K562 (cell line): Measurements from ENCODE around the gene OR2F1. TPM values are rescaled to one million over a fixed set of nuclear protein-coding genes. Genes with fewer than 3 reads are reported as not detected.

Experiments used
- ATAC-seq: fragments of 200-7000 bp; cut with Tn5 transposase; 3 replicates; pipeline ENCODE4 v1.9.1; 2020; ENCODE audit warnings: moderate library complexity
- BruUV-seq: library from RNA; stranded (reverse); fragments of 400-500 nt; replicated peaks from 2 replicates; lab custom pipeline; 2021; lab: Mats Ljungman, UMichigan
- CTCF ChIA-PET: fragments of 300-600 bp; formaldehyde crosslinking; extraction: SDS; loops from one replicate; lab custom pipeline; 2021; ENCODE audit warnings: low intra/inter-chr PET ratio; lab: Yijun Ruan, JAX
- POLR2A ChIA-PET: fragments of 300-600, 350-650 bp; sonication (Branson Sonifier 250); formaldehyde crosslinking; extraction: SDS; loops from one replicate; lab custom pipeline; 2021; ENCODE audit warnings: antibody characterized with exemption, inconsistent platforms; lab: Yijun Ruan, JAX
- DNase-seq, 4 experiments: peaks; one replicate each; pipeline versions ENCODE4 v3.0.0 to v3.0.0-alpha.2; 2011 to 2018; ENCODE audit warnings: low spot score in 3 of 4, mixed read lengths in 3 of 4; ENCODE audit errors: extremely low read depth in 1 of 4
- FAIRE-seq: peaks from 2 replicates; lab custom pipeline; 2011; peaks lifted over from hg19 to GRCh38; lab: Jason Lieb, UNC
- H2AFZ ChIP-seq: 2 replicates; pipeline ENCODE4 v1.6.0; 2011; ENCODE audit warnings: low read depth, low read length, control low read depth, inconsistent platforms
- H3K27ac ChIP-seq: fragments of 200-600 bp; 3 replicates; pipeline ENCODE4 v1.8.0; 2011; ENCODE audit warnings: low read depth, mild to moderate bottlenecking, control low read depth, inconsistent platforms, low read length, moderate library complexity, mixed read lengths; ENCODE audit errors: extremely low read depth
- H3K27me3 ChIP-seq, 2 experiments: fragments of 300-600 bp in 1 of 2; 2 replicates in 1 of 2; 3 replicates in 1 of 2; pipeline versions ENCODE4 v1.6.0 to v1.8.0; 2011; ENCODE audit warnings: inconsistent platforms in 2 of 2, low read length in 2 of 2, mild to moderate bottlenecking in 1 of 2, mixed read lengths in 1 of 2, moderate library complexity in 1 of 2; ENCODE audit not compliant: control insufficient read depth in 2 of 2, insufficient read depth in 2 of 2
- H3K36me3 ChIP-seq: fragments of 300-600 bp; 3 replicates; pipeline ENCODE4 v1.8.0; 2011; ENCODE audit warnings: mild to moderate bottlenecking, low read length, inconsistent platforms; ENCODE audit not compliant: control insufficient read depth, insufficient read depth
- H3K4me1 ChIP-seq, 2 experiments: fragments of 200-600 bp in 1 of 2; replicated peaks in 1 of 2; 2 replicates in 1 of 2; 3 replicates in 1 of 2; pipeline versions ENCODE4 v1.5.1 to v1.8.0; 2011; ENCODE audit warnings: inconsistent platforms in 2 of 2, low read length in 2 of 2, mild to moderate bottlenecking in 1 of 2, mixed read lengths in 1 of 2, moderate library complexity in 1 of 2; ENCODE audit not compliant: control insufficient read depth in 2 of 2, insufficient read depth in 2 of 2
- H3K4me2 ChIP-seq: 2 replicates; pipeline ENCODE4 v1.6.1; 2011; ENCODE audit warnings: low read length, control low read depth, inconsistent platforms, mixed read lengths; ENCODE audit not compliant: insufficient read depth
- H3K4me3 ChIP-seq: fragments of 200-600 bp; sonication (generic), shearing (Covaris generic); 2 replicates; pipeline ENCODE4 v1.5.1; 2016; ENCODE audit warnings: control low read depth, inconsistent platforms
- H3K79me2 ChIP-seq: fragments of 200-600 bp; 3 replicates; pipeline ENCODE4 v1.8.0; 2011; ENCODE audit warnings: low read length, inconsistent platforms; ENCODE audit not compliant: control insufficient read depth, insufficient read depth
- H3K9ac ChIP-seq, 2 experiments: 2 replicates each; pipeline versions ENCODE4 v1.6.0 to v1.6.1; 2011; ENCODE audit warnings: low read depth in 2 of 2, low read length in 2 of 2, control low read depth in 1 of 2, inconsistent platforms in 1 of 2, mild to moderate bottlenecking in 1 of 2, mixed read lengths in 1 of 2; ENCODE audit not compliant: insufficient read depth in 1 of 2
- H3K9me1 ChIP-seq: one replicate; pipeline ENCODE4 v1.6.0; 2011; ENCODE audit warnings: inconsistent platforms, mild to moderate bottlenecking, low read length, moderate library complexity; ENCODE audit not compliant: control insufficient read depth, insufficient read depth
- H3K9me3 ChIP-seq: replicated peaks from 2 replicates; pipeline ENCODE4 v1.5.1; 2011; ENCODE audit warnings: low read depth, low read length, inconsistent platforms; ENCODE audit not compliant: control insufficient read depth, insufficient read depth
- H4K20me1 ChIP-seq: replicated peaks from 2 replicates; pipeline ENCODE4 v1.6.1; 2011; ENCODE audit warnings: low read length, inconsistent platforms, mixed read lengths; ENCODE audit not compliant: control insufficient read depth, insufficient read depth
- DACH1 ChIP-seq: fragments of 450-650 bp; IDR thresholded peaks from 2 replicates; pipeline ENCODE4 v1.6.1; 2018; ENCODE audit not compliant: partially characterized antibody
- ELF2 ChIP-seq: fragments of 250-450 bp; sonication (Bioruptor Pico); IDR thresholded peaks from 2 replicates; pipeline ENCODE4 v1.5.0; 2021; ENCODE audit warnings: mild to moderate bottlenecking
- FOXP4 ChIP-seq: sonication (generic); formaldehyde crosslinking; IDR thresholded peaks from 2 replicates; pipeline ENCODE4 v1.8.0; 2022; ENCODE audit warnings: mild to moderate bottlenecking, missing genetic modification reagents, borderline replicate concordance
- HMG20B ChIP-seq: fragments of 250-450 bp; sonication (Bioruptor Pico); IDR thresholded peaks from 2 replicates; pipeline ENCODE4 v1.5.0; 2021; ENCODE audit warnings: mild to moderate bottlenecking
- ID3 ChIP-seq, 2 experiments: fragments of 250-450 bp in 1 of 2; fragments of 450-650 bp in 1 of 2; sonication (Bioruptor Pico) in 1 of 2; IDR thresholded peaks; 2 replicates each; pipeline versions ENCODE4 v1.6.1 to v1.8.0; 2016 to 2021; ENCODE audit warnings: mild to moderate bottlenecking in 2 of 2, moderate library complexity in 2 of 2, missing compliant biosample characterization in 1 of 2, missing genetic modification characterization in 1 of 2
- MEIS2 ChIP-seq: fragments of 450-650 bp; IDR thresholded peaks from 2 replicates; pipeline ENCODE4 v1.6.1; 2014; ENCODE audit warnings: mild to moderate bottlenecking; ENCODE audit not compliant: partially characterized antibody
- NCOA2 ChIP-seq, 2 experiments: fragments of 450-650 bp; IDR thresholded peaks; 2 replicates each; pipeline ENCODE4 v1.6.1; 2018; ENCODE audit warnings: mild to moderate bottlenecking in 2 of 2, moderate library complexity in 1 of 2; ENCODE audit not compliant: partially characterized antibody in 2 of 2
- NFXL1 ChIP-seq: fragments of 450-650 bp; formaldehyde crosslinking; IDR thresholded peaks from 2 replicates; pipeline ENCODE4 v1.4.0; 2021; ENCODE audit warnings: mild to moderate bottlenecking
- NR2C1 ChIP-seq, 2 experiments: fragments of 450-650 bp; IDR thresholded peaks; 2 replicates each; pipeline ENCODE4 v1.6.1; 2017; ENCODE audit warnings: mild to moderate bottlenecking in 2 of 2, antibody characterized with exemption in 1 of 2, inconsistent platforms in 1 of 2, missing compliant biosample characterization in 1 of 2, missing genetic modification characterization in 1 of 2
- OTX1 ChIP-seq: fragments of 450-650 bp; formaldehyde crosslinking; IDR thresholded peaks from 2 replicates; pipeline ENCODE4 v1.4.0; 2022; ENCODE audit warnings: mild to moderate bottlenecking
- POLR2AphosphoS5 ChIP-seq: IDR thresholded peaks from 2 replicates; pipeline ENCODE4 v1.6.1; 2011; ENCODE audit warnings: mild to moderate bottlenecking, low read depth, low read length, moderate library complexity; ENCODE audit not compliant: control insufficient read depth, insufficient read depth
- PRMT5 ChIP-seq: sonication (generic); formaldehyde crosslinking; IDR thresholded peaks from 2 replicates; pipeline ENCODE4 v1.5.0; 2020; ENCODE audit warnings: missing genetic modification reagents
- STAT5A ChIP-seq: IDR thresholded peaks from 2 replicates; pipeline ENCODE4 v1.6.1; 2012; ENCODE audit warnings: low read length, inconsistent platforms, borderline replicate concordance
- TCF3 ChIP-seq: sonication (generic); formaldehyde crosslinking; IDR thresholded peaks from 2 replicates; pipeline ENCODE4 v1.4.0; 2020; ENCODE audit warnings: mild to moderate bottlenecking, missing genetic modification reagents
- TCF7 ChIP-seq: sonication (generic); IDR thresholded peaks from 2 replicates; pipeline ENCODE4 v1.6.1; 2016; ENCODE audit warnings: antibody characterized with exemption, borderline replicate concordance
- TEAD4 ChIP-seq, 2 experiments: sonication (generic) in 1 of 2; formaldehyde crosslinking in 1 of 2; IDR thresholded peaks; 2 replicates each; pipeline versions ENCODE4 v1.6.1 to v1.8.0; 2012 to 2022; ENCODE audit warnings: borderline replicate concordance in 1 of 2, inconsistent platforms in 1 of 2, low read length in 1 of 2, mild to moderate bottlenecking in 1 of 2, missing genetic modification reagents in 1 of 2
- ZNF165 ChIP-seq: fragments of 250-450 bp; sonication (Bioruptor Pico); IDR thresholded peaks from 2 replicates; pipeline ENCODE4 v1.4.0; 2020; ENCODE audit warnings: borderline replicate concordance
- WGBS: fragments of 100-300 bp; shearing (Covaris generic); methylation state at CpG from one replicate; pipeline ENCODE4 v1.1.6; 2016; ENCODE audit warnings: low coverage, mixed read lengths; ENCODE audit not compliant: insufficient coverage; ENCODE audit errors: missing lambda C conversion rate; 5-methylcytosine and 5-hydroxymethylcytosine counted together
- in situ Hi-C: fragments of 300-500 bp; cut with MboI; formaldehyde crosslinking; loops from 4 replicates; pipeline ENCODE4 v1.15.0; 2018; ENCODE audit warnings: inconsistent platforms, mixed read lengths
- intact Hi-C: fragments of 100-400 bp; cut with micrococcal nuclease; formaldehyde crosslinking; loops from 2 replicates; pipeline ENCODE4 v1.14.2; 2022
- polyA plus RNA-seq, 8 experiments: library from polyadenylated mRNA; depleted of rRNA in 4 of 8; stranded (reverse) in 5 of 8; unstranded in 3 of 8; fragments of >200 nt; fragmentation: Nextera tagmentation in 2 of 8; fragmentation: Illumina TruSeq in 1 of 8; extraction: Ambion mirVana in 2 of 8; extraction: Trizol in 1 of 8; gene quantifications; 2 replicates each; pipeline versions ENCODE4 v1.2.1 to v1.2.3, GENCODE V29; 2011 to 2014; ENCODE audit warnings: inconsistent platforms in 1 of 8, missing spikeins in 1 of 8
- total RNA-seq, 7 experiments: library from RNA; depleted of rRNA in 6 of 7; stranded (reverse); fragments of >200 nt in 6 of 7; fragmentation: Illumina TruSeq in 2 of 7; extraction: Trizol in 2 of 7; gene quantifications; 2 replicates each; pipeline versions ENCODE4 v1.2.1 to v1.2.3, GENCODE V29; 2011 to 2021; ENCODE audit warnings: low replicate concordance in 1 of 7
- TF ChIP-seq, protein P1 (sequence below): fragments of 250-450 bp; sonication (Bioruptor Pico); IDR thresholded peaks from 2 replicates; pipeline ENCODE4 v1.6.1; 2021; ENCODE audit warnings: mild to moderate bottlenecking

The OR2F1 gene
- total and polyA plus RNA-seq, 9 of the 15 experiments (the other 6 are each of a cell fraction or from before 2014, with no cell fraction given): not detected

DNA sequence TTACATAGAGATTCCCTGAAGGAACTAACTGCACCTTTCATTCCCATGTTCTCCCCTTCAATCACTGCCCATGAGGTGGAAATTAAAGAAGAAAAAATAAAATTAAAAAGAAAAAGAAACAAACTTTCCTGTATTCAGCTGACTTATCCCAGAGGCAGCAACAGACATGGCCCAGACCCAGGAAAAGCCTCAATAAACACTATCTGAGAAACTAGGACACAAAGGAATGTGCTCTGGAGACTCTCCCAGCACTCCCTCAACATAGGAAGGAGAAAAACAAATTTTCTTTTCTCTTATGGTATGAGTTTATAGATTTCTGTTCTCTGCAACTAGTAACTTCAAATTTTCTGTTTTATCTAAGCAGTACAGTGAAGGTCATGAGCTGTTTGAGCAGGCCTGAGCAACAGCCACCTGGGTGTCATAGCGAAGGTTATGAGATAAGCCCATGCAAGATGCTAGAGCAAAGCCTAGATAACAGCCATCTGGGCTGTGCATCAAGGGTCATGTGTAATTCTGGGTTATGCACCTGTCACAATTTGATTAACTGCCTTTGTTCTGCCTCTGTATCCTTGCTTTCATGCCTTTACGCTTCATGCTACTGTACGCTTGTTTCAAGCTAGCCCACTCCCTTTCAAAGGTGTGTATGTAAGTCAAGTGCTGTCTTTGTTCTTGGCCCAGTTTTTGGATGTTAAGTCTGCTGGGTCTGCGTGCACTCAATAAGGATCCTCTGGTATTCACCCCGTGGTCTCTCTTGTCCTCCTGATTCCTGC, 34.5 kb downstream of the OR2F1 start:
- FAIRE-seq: peak; percentile 55
- BruUV-seq: no TSS peak
- no peak overlapping the region for H3K27ac ChIP-seq
- TF ChIP-seq TCF3 (CRISPR knock-in tag) (peak; percentile 67; the same call in 1 of the 2 replicates), PRMT5 (CRISPR knock-in tag) (no peak), TEAD4 (IDR thresholded peaks at IDR 0.05; ENCODE audit: low read length) (peak; percentile 79), TEAD4 (CRISPR knock-in tag; IDR thresholded peaks at IDR 0.05; ENCODE audit: borderline replicate concordance) (no peak), NR2C1 (IDR thresholded peaks at IDR 0.05) (no peak; the same call in 1 of the 2 replicates), NR2C1 (tag; IDR thresholded peaks at IDR 0.05) (peak; percentile 72), ELF2 (CRISPR knock-in tag) (no peak), NCOA2 (IDR thresholded peaks at IDR 0.05; ENCODE audit: partially characterized antibody in 2 of 2) (no peak), MEIS2 (peak; percentile 95), NFXL1 (CRISPR knock-in tag) (no peak), OTX1 (CRISPR knock-in tag) (no peak), ZNF165 (CRISPR knock-in tag) (no peak), DACH1 (no peak), ID3 (CRISPR knock-in tag; IDR thresholded peaks at IDR 0.05) (no peak), ID3 (tag; IDR thresholded peaks at IDR 0.05) (peak; percentile 57; the same call in 1 of the 2 replicates), STAT5A (peak; percentile 49; the same call in 1 of the 2 replicates), POLR2AphosphoS5 (peak; percentile 54; the same call in 1 of the 2 replicates), TCF7 (no peak), HMG20B (CRISPR knock-in tag) (no peak), FOXP4 (no peak)
- TF ChIP-seq, protein P1, sequence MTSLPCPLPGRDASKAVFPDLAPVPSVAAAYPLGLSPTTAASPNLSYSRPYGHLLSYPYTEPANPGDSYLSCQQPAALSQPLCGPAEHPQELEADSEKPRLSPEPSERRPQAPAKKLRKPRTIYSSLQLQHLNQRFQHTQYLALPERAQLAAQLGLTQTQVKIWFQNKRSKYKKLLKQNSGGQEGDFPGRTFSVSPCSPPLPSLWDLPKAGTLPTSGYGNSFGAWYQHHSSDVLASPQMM (CRISPR knock-in tag): no peak

More for the DNA sequence above, 34.5 kb downstream of the OR2F1 start:
- in situ Hi-C loops: no loop called here
- DNase-seq: peak in 2 of 4 experiments; percentile 31 to 79
- CTCF ChIA-PET: no interaction called here
- no peak overlapping the region for H3K4me2 ChIP-seq
- POLR2A ChIA-PET: interaction anchor here (1.2 kb wide), 1 partner anchor 56 kb away, joined by 3 read pairs; no protein-coding TSS in a partner anchor
- no peaks in the 10 kb centered on the region for H4K20me1 ChIP-seq
- 5% methylated on average over 5 of the region's 5 CpGs for WGBS
- peak; percentile 79 for ATAC-seq
- 0 out of 2 replicates have a peak overlapping the region, but pooled peaks have one; percentile 3 for H2AFZ ChIP-seq
- no peaks in the 10 kb centered on the region for H3K36me3 ChIP-seq
- no peaks in the 10 kb centered on the region for H3K79me2 ChIP-seq
- no peak overlapping the region for H3K4me3 ChIP-seq
- H3K9ac ChIP-seq: no peak overlapping the region
- H3K4me1 ChIP-seq: no peaks in the 10 kb centered on the region; a peak in 1 of 5 replicates
- no peaks in the 10 kb centered on the region for H3K27me3 ChIP-seq
- intact Hi-C loops: loop anchor here (5.0 kb wide), 1 partner anchor 33 kb away; no protein-coding TSS in a partner anchor
- 0 out of 2 replicates have a peak, but pooled peaks cover 4% of the 10 kb centered on the region for H3K9me3 ChIP-seq
- H3K9me1 ChIP-seq: no peaks in the 10 kb centered on the region
